ENCODE data around the gene TEKT5.
"Not testable (repeated sequence)": the region's sequence is repeated elsewhere in the genome, so short reads cannot be mapped to it uniquely, and the experiment has no call there.

Gene TEKT5

DNA sequence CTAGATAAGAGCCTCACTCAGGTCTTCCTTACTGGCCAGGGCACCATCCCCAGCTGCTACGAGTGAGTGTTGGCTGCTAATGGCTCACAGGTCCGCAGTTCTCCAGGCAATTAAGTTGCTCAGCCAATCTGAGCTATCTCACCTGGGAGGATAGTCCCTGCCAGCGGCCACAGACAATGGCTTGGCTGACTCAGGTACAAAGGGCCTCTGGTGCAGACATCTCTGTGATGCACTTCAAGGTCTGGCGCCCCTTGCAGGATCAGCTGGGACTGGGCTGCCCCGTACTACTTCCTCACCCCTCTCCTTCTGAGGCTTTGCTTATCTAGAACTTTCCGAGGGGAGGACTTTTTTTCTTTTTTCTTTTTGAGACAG is 65.2 kb downstream of the TEKT5 start:
- no peak for DNase-seq

DNA sequence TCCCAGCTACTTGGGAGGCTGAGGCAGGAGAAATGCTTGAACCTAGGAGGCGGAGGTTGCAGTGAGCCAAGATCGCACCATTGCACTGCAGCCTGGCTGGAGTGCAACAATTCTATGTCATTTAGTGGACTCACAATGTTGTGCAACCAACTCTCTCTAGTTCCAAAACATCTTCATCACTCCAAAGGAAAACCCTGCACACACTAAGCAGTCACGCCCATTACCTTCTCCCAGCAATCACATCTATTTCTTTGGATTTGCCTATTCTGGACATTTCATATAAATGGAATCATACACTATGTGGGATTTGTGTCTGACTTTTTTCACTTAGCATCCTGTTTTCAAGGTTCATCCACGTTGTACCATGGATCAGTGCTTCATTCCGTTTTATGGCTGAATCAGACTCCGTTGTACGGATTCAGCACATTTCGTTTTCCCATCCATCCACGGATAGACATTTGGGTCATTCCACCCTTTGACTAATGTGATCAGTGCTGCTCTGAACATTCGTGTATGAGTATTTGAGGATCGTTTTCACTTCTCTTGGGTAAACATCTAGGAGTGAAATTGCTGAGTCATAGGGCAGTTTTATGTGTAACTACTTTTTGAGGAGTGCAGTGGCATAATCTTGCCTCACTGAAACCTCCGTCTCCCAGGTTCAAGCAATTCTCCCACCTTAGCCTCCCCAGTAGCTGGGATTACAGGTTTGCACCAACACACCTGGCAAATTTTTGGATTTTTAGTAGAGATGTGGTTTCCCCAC is 69.0 kb downstream of the TEKT5 start:
- DNase-seq, result no peak

DNA sequence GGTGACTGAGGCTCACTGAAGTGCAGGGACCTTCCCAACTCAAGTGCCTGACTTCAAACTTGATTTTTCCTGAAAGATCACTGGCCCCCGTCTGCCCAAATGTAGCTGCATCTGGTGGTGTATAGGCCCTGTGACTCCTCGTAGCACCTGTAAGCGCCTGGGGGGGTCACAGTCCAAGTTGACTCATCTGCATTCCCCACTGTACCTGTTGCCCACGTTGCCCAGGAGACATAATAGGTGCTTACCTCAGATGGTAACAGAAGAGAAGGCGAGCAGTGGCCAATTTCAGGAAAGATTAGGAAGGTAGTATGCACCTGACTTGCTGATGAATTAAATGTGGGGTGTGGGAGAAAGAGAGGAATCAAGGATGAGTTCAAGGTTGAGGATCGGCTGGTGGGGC is 70.2 kb downstream of the TEKT5 start:
- DNase-seq, result no peak

DNA sequence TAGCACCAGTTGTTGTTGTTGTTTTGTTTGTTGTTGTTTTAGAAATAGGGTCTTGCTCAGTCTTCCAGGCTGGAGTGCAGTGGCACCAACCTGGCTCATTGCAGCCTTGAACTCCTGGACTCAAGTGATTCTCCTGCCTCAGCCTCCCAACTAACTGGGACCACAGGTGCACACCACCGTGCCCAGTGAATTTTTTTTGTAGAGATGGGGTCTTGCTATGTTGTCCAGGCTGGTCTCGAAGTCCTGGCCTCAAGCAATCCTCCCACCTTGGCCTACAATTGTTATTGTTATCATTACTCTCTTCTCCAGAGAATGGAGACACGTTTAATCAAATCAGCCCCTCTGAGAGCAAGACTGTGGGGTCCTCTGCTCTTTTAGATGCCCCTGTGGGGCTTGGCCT is 71.7 kb downstream of the TEKT5 start:
- no peak for DNase-seq

DNA sequence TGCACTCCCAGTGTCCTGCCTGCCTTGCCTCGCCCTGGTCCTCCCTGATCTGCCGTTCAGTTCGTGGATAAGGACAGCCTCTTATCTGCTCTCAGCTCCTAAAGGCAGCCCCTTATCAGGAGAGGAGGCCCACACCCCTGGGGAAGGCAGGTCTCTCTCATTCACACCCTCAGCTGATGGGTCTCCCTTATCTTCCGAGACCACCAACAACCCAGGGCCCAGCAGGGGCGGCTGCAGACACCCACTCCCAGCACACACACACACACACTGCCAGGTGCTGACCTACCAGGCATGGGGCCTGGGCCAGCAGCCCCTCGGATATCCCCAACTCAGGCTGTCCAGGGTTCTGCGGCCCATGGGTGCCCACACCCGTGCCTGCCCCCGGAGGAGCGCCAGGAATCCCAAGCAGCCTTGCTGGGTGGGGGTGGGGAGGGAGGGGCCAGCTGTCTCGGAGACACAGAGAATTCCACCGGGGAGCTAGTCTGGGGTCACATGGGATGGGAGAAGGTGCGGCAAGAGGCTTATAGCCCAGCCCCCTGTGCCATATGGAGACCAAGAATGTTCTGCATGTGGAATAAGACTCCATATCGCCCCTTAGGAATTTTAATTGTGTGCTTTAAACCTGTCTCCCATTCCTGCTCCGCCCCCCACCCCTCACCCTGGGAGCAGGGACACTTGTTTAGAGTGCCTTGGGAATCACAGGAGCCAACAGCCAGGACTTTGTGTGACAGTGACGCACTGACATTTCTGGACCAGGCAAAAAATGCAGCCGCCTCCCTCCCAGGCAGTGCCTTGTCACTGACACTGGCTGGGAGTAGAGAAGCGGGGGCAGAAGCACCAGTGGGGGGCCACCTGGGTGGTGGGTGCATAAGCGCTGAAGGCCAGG is 72.5 kb downstream of the TEKT5 start:
- no peak for DNase-seq

DNA sequence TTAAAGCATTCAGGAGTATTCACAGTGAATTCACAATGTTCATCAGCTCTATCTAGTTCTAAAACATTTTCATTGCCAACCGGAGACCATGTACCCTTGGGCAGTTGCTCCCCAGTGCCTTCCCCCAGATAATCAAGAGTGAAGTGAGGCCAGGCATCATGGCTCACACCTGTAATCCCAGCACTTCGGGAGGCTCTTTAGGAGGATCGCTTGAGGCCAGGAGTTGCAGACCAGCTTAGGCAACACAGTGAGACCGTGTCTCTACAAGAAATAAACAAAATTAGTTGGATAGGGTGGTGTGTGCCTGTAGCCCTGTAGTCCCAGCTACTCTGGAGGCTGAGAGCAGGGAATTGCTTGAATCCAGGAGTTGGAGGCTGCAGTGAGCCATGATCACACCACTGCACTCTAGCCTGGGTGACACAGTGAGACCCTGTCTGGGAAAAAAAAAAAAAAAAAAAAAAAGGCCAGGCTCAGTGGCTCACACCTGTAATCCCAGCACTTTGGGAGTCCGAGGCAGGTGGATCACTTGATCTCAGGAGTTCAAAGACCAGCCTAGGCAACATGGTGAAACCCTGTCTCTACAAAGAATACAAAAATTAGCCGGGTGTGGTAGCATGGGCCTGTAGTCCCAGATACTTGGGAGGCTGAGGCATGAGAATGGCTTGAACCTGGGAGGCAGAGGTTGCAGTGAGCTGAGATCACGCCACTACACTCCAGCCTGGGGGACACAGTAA is 73.3 kb downstream of the TEKT5 start:
- not testable (repeated sequence) for DNase-seq

DNA sequence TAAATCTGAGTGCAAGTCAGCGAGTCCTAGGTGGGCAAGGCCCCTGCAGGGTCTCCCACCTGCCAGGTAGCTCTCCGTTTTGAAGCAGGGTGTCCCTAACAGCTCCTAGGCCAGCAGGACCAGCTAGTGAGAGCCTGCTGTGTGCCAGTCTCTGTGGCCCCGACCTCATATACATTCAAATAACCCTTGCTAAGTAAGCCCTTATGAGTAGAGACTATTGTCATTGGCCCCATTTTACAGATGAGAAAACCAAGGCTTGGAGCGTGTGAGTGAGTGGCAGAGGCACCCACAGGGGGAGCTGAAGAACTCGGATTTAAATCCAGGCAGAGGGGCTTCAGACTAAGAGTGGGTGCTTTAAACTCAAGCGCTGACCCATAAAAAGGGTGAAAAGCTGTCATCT is 74.6 kb downstream of the TEKT5 start:
- DNase-seq, result no peak

DNA sequence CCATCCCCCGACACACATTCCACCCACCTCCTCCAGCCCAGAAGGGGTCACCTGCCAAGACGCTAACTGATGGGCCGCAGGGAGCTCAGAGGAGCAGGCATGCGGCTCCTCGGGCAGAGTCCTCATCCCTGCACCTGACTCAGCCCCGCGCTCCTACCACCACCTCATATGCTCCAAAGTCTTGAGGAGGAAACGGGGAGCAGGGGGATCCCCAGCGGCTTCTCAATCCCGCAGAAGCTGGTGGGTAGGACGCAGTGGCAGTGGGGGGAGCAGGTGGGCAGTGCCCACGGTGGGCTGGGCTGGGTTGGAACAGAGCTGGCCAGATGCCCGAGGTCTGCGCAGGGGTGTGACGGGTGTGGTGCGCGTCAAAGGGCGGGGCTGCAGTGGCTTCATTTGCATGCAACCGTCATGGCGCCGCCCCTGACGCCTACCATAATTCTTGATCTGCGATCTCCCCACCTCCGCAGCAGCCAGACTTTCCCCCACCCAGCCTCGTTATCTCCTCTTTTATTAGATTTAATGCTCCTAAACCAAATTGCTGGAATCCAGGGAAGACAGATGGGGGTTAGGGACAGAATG is 75.4 kb downstream of the TEKT5 start:
- DNase-seq, result no peak

DNA sequence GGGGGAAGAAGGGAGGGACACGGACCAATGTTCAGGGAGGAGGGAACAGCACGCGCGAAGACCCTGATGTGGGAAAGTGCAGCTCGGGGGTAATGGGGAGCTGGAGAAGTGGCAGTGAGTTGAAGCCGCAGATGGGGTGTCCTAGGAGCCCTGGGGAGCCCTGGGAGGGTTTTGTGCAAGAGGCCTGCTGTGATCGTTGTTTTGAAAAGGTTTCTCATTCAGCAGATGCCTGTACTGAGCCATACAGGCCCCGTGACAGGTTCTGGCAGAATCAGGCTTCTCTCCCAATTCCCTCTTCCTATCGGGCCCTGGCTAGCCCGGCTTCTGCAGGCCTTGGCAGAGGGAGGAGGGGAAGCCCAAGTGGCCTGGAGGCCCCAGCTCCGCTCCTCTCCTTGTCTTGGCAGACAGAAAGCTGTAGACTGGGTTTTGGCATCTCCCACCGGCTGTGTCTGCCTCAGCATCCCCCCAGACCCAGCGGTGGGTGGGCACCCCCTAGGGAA is 76.0 kb downstream of the TEKT5 start:
- no peak for DNase-seq

DNA sequence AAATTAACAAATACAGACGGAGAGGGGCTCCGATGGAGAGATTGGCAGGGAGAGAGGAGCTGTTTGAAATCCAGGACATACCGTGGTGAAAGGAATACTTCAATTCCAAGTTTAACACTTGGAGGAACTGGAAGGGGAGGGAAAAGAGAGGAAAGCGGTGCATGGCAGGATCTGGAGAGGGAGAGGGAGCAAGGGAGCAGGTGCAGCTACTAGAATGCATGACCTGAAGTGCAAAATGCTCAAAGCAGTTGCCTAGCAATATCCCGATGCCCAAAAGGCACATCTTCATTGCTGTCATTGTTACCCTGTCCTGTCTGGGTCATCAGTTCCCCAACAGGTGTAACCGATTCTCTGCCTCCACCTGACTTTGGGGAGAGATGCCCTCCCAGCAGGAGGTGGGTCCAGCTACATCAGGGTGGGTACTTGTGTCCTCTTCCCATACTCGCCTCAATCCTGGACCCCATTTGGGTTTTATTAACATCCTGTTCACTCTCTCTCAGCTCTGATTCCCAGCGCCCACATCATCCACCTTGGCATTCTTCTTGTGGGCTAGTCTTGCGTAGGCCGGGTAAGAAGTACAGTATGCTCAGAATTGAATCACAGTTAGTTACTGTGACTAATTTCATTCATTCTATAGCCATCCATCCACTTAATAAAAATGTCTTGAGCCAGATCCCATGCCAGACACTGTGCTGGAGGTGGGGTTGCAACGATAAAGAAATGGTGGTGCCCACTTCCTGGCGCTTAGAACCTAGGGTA is 76.9 kb downstream of the TEKT5 start:
- no peak for DNase-seq

DNA sequence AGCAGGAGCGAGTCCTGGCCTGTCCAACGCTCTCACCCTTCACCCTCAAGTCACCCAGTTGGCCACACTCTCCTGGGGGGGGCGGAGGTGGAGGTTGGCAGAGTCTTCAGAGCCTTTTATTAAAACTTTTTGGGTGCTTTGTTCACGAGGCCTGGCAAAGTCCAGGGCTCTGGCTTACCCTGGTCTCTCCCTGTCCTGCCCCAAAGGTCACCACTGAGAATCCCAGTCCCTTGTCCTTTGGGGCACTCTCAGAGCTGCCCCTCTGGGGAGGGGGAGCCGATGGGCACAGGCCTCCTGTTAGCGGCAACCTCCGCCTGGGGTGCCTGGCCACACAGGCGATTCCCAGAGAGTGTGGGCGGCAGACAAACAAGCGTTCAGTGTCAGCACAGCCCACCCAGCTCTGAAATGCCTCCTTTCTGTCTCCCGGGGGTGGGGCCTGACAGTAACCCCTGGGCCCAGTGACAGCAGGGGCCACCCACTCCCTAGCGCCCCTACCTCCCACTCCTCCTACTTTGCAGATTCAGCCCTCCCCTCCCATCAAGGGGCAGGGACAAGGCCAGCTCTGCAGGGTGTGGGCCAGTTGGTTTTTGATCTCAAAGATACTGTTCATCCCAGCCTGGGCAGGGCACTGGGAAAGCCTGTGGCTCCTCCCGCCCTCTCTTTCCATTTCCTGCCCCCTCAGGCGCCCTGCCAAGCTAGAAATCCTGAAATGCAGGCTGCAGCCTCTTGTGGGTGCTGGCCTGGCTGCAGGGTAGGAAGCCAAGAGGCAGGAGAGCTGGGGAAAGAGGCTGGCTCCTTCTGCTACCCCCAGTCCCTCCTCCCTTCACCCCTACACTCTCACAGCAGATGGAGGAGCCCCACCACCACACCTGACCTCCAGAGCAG is 77.7 kb downstream of the TEKT5 start:
- no peak for DNase-seq

DNA sequence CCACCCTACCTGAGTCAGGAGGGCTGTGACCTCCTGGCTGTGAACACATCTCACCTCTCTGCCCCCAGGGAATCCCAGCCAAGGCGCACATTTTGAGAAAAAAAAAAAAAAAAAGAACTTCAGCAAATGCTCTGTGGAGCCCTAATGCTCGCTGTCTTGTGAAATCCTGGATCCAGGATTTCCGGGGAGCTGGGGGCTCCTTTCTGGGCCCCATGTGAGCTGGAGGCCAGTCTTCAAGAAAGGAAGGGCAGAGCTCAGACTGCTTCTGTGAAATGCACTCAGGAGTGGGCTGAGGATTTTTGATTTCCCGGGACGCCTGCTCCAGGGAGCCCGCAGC is 78.3 kb downstream of the TEKT5 start:
- no peak for DNase-seq

DNA sequence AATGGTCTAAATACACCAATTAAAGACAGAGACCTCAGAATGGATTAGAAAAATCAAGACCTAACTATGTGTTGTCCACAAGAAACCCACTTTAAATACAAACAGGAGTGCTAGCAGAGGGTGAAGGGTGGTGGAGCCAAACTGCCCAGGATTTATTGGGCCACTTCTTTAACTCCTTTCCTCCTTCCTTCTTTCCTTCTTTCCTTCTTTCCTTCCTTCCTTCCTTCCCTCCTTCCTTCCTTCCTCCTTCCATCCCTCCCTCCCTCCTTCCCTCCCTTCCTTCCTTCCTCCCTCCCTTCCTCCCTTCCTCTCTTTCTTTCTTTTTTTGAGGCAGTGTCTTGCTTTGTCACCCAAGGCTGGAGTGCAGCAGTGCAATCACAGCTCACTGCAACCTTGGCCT is 80.0 kb downstream of the TEKT5 start:
- no peak for DNase-seq

DNA sequence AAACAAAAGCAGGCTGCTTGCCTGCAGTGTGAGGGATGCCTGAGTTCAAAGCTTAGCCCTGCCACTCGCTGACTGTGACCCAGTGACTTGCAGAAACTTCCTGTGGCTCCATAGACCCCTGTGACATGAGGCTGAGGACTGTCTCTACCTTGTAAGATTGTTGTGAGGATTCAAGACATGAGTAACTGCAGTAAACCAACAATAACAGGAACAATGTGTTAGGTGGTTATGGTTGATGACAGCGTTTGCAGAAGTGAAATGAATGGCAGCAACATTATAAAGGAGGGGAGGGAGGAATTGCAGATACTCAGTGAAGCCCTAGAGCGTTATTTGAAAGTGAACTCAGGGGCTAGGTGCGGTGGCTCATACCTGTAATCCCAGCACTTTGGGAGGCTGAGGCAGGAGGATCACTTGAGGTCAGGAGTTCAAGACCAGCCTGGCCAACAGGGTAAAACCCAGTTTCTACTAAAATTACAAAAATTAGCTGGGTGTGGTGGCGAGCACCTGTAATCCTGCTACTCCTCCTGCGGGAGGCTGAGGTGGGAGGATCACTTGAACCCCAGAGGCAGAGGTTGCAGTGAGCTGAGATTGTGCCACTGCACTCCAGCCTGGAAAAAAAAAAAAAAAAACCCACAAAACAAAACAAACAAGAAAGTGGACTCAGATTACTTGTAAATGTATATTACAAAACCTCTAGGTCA is 80.8 kb downstream of the TEKT5 start:
- no peak for DNase-seq

DNA sequence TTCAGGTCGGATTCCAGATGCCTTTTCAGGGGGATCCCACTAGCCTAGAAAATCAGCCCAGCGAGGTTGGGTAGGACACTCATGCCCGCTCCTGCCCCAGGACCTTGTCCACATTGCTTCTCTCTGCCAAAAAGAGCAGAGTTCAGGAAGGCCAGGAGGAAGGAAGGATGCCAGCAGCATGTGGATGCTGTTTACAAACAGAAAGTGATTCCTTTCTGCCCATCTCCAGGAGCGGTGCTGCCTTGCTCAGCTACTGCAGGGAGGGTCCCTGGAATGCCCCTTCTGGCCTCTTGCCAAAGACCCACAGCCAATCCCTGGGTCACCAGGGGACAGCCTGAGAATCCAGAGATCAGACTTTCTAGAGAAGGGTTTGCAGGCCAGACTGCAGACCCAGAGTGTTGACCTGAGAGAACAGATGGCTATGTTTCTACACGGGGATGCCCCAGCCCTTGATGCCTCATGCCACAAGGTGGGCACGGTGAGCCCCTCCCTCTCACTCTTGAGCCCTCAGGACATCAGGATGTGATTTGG is 82.0 kb downstream of the TEKT5 start:
- DNase-seq, result no peak

DNA sequence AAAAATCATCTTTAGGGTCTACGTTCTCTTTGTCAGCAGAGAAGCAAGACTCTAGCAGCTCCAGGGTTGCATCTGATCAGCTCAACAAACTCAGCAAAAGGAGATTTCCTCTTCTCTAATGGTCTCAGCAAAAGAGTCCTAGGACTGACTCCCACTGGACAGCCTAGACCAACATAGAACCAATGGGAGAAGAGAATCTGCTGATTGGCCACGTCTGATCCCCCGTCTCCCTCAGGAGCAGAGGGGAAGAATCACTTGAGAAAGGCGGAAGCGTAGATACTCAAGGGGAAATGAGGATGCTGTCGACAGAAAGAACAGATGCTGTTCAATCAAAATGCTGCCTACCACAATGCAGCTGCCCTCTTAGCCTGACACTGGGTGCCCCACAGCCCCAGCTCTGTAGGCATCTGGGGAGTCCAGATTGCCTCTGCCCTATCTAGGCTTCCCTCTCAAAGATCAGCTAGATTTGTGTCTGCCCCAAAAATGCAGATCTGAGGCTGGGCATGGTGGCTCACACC is 82.8 kb downstream of the TEKT5 start:
- no peak for DNase-seq

DNA sequence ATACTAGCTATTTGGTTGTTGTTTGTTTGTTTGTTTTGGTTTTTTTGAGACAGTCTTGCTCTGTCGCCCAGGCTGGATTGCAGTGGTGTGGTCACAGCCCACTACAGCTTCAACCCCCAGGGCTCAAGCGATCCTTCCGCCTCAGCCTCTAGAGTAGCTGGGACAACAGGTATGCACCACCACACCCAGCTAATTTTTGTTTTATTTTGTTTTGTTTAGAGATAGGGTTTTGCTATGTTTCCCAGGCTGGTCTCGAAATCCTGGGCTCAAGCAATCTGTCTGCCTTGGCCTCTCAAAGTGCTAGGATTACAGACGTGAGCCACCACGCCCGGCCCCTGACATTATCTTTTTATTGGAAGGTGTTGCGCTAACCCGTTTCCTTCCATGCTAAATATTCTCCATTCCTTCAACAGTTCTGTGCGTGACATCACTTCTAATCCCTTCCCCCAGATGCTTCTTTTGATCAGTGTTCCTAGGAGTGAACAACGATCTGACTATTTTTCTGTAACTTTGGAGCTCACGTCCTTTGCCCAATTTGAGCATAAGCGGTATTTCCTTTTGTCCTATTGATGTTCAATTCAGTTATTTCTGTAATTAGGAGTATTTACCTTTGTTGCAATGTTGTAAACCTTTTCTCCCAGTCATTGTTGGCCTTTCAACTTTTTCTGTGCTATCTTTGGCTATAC is 84.1 kb downstream of the TEKT5 start:
- no peak for DNase-seq

DNA sequence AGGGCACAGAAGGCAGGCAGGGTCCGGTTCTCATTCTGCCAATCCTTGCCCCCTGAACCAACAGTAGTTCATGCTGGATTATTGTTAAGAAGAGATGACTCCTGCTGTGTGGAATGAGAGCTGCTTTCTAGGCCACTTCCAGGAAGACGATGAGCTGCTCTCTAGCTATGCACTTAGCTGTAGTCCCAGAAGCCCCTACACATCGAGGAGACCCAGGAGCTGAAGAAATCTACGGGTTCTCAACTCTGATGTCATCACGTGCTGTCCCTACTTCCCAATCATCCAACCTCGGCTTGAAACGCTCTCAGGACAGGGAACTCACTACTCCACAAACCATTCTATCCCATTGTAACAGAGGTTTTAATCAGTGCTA is 85.3 kb downstream of the TEKT5 start:
- DNase-seq, result no peak

DNA sequence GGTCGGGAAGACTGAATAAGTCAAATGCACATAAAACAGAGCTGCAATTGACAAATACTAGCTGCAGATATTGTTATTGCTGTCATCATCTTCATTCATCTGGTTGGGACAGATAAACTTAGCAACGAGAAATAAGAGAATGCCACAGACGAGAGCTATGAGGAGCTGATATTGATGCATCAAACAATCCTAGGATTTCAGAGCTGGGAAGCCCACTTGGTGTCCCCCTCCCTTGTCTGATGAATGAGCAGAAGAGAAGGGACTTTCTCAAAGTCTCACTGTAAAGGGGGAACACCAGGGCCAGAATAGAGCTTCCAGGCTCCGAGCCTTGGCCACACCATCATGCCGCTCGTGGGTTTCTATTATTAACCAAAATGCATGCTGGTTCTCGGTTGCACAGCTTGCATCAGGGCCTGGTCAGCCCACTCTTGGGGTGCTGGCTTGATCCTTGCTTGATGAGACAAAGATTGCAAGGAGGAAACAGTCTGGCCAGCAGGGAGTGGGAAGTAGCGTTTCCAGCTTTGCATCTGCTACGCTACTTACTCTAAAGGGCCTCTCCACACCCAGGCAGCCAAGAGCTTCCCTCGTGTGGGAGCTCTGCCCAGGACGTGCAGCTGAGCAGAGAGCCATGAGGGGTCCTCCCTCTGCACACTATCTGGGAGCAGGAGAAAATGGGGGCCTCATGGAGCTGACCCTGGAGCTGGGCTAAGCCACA is 85.9 kb downstream of the TEKT5 start:
- DNase-seq, result no peak

Data from T-helper 1 cell (primary cell).